Thymus (tissue), 11 donors: Measurements from ENCODE around the gene BTRC. TPM values are rescaled to one million over a fixed set of nuclear protein-coding genes. Genes with fewer than 3 reads are reported as not detected.

ENCODE experiments used
- DNase-seq, 9 donors: peaks; one replicate each; pipeline ENCODE4 v3.0.0-alpha.2; 2013; ENCODE audit warnings: low spot score in 9 of 9, low read depth in 6 of 9, missing footprints in 1 of 9
- H3K27ac ChIP-seq, 2 donors: one replicate each; pipeline ENCODE4 v1.5.1; 2013; ENCODE audit warnings: control low read depth in 1 of 2, low read depth in 1 of 2, low read length in 1 of 2, mild to moderate bottlenecking in 1 of 2, moderate library complexity in 1 of 2
- H3K27me3 ChIP-seq, 2 donors: one replicate each; pipeline ENCODE4 v1.5.1; 2013; ENCODE audit warnings: low read length in 1 of 2; ENCODE audit not compliant: control insufficient read depth in 2 of 2, insufficient read depth in 1 of 2
- H3K36me3 ChIP-seq, 2 donors: one replicate each; pipeline ENCODE4 v1.5.1; 2013; ENCODE audit warnings: low read length in 1 of 2, mild to moderate bottlenecking in 1 of 2, moderate library complexity in 1 of 2; ENCODE audit not compliant: control insufficient read depth in 2 of 2, insufficient read depth in 2 of 2
- H3K4me1 ChIP-seq, 2 donors: one replicate each; pipeline ENCODE4 v1.5.1; 2013; ENCODE audit warnings: low read length in 2 of 2; ENCODE audit not compliant: control insufficient read depth in 2 of 2, insufficient read depth in 2 of 2
- H3K4me3 ChIP-seq, 2 donors: one replicate each; pipeline ENCODE4 v1.5.1; 2013; ENCODE audit warnings: low read length in 2 of 2, control low read depth in 1 of 2, mild to moderate bottlenecking in 1 of 2
- H3K9me3 ChIP-seq, 2 donors: one replicate each; pipeline ENCODE4 v1.5.1; 2013; ENCODE audit warnings: low read length in 1 of 2, mild to moderate bottlenecking in 1 of 2; ENCODE audit not compliant: control insufficient read depth in 2 of 2, insufficient read depth in 1 of 2
- WGBS: extraction: QIAGEN DNeasy Blood & Tissue Kit; methylation state at CpG from one replicate; pipeline ENCODE4 v1.1.7; 2013; 5-methylcytosine and 5-hydroxymethylcytosine counted together
- polyA plus RNA-seq: library from polyadenylated mRNA; stranded (reverse); fragments of 200-250 nt; gene quantifications from one replicate; pipeline ENCODE4 v1.2.3, GENCODE V29; 2013
- total RNA-seq: library from RNA; stranded (reverse); fragments of 120-200 nt; gene quantifications from one replicate; pipeline ENCODE4 v1.2.4, GENCODE V29; 2013
- donor health status: healthy.

BTRC gene
- total and polyA plus RNA-seq, 2 donors, result 5.0 to 5.3 TPM

DNA sequence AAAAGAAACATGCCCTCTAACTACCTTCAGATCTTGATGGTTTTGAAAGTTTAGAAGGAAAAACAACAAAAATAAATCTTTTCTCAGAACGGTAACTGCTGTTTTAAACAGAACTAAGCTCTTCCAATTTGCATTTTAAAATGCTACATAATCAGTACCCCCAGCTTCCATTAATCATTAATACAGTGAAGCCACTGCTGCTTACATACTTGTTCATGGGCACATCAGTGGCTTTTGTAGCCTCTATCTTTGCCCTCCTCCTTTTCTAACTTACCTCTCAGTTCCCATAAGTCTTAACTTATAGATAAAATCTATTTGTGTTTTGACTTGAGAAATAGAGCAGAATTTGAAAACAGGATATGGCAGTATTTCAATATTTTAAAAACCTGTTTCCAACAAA lies 125.0 kb downstream of the BTRC start:
- no peaks in the 10 kb centered on the region for H3K36me3 ChIP-seq
- H3K4me1 ChIP-seq, result no peaks in the 10 kb centered on the region
- no peaks in the 10 kb centered on the region for H3K9me3 ChIP-seq
- H3K27me3 ChIP-seq, result no peaks in the 10 kb centered on the region
- H3K4me3 ChIP-seq, result no peak overlapping the region
- DNase-seq, result no peak
- H3K27ac ChIP-seq, result no peak overlapping the region
- 95% methylated on average over 1 of the region's 1 CpG for WGBS

DNA sequence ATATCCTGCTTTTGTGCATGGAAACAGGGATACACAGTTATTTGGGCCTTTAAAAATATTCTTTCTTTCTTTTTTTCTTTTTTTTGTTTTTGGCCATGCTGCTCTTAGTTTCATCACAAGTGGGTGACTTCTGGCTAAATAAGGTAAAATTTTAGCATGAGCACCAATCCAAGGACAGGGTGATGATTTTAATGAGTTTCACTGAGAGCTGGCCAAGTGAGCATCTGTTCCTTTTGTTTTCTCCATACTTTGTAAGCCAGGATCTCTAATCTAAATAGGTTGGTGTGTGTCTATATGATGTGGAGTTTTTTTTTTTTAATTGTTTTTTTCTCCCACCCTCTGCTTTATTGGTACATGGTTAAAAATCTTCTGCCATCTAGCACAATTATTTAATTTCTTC lies 127.3 kb downstream of the BTRC start:
- Histone ChIP-seq H3K9me3 (no peaks in the 10 kb centered on the region), H3K27me3 (no peaks in the 10 kb centered on the region), H3K4me1 (no peaks in the 10 kb centered on the region), H3K36me3 (no peaks in the 10 kb centered on the region), H3K27ac (no peak overlapping the region), H3K4me3 (no peak overlapping the region)
- DNase-seq, result no peak

DNA sequence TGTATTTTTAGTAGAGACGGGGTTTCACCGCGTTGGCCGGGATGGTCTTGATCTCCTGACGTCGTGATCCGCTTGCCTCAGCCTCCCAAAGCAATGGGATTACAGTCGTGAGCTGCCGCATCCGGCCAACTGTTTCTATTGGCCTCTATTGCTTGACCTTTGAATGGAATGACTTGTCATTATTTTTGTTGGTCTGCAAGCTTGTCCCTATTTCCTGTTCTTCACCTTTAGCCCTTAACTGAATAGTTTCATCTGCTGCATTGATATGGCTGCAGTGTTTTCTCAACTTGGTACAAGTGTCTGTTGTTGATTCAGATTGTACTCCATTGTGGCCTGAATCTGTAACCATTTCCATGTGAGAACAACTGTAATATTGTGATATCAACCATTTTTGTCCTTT lies 128.6 kb downstream of the BTRC start:
- no peaks in the 10 kb centered on the region for H3K27me3 ChIP-seq
- DNase-seq, result no peak
- H3K9me3 ChIP-seq, result no peaks in the 10 kb centered on the region
- H3K27ac ChIP-seq, result no peak overlapping the region
- H3K4me1 ChIP-seq, result no peaks in the 10 kb centered on the region
- no peaks in the 10 kb centered on the region for H3K36me3 ChIP-seq
- no peak overlapping the region for H3K4me3 ChIP-seq
- over 99% methylated on average over 10 of the region's 10 CpGs for WGBS

DNA sequence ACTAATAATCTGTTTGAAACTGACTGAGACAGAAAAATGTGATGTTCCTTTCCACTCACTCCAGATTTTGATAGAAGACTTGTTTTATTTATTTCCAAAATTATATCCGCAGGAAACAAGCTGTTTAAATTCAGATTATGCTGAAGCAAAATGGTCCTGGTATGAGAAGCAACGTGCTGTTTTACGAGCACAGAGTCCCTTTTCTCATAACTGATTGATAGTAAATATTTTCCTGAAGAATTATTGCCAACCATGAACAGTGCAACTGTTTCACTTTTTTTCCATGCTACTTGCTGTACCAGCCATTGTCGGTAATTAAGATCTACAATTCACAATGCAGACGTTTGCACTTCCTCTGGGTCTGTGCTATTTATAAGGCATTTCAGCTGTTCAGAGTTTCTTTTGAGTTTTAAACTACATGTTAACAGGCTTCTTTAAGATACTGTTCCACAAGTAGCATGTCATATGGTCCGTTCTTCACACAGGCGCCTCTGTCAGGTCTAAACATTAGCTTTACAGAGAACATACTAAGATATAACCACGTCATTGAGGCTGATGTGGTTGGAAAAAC lies 130.3 kb downstream of the BTRC start:
- 98% methylated on average over 8 of the region's 8 CpGs for WGBS
- Histone ChIP-seq H3K27me3 (no peaks in the 10 kb centered on the region), H3K27ac (no peak overlapping the region), H3K4me3 (no peak overlapping the region), H3K9me3 (no peaks in the 10 kb centered on the region), H3K36me3 (no peaks in the 10 kb centered on the region), H3K4me1 (no peaks in the 10 kb centered on the region)
- no peak for DNase-seq

DNA sequence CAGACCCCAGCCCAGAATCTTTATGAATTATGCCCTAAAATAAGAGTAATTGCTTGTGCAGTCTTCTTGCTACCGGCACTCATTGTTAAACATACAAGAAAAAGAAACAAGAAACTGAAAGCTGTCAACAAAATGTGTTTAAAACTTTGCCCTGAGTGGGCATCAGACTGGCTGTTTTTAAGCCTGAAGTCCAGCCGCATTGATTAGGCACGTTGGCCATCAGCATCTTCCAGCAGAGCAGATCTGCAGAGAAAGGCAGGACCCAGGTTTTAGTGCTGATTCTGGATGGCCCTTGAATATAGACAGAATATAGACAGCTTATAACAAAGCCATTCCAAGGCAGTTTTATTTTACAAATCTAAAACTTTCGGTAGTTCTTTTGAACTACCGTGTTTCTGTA lies 131.2 kb downstream of the BTRC start:
- no peaks in the 10 kb centered on the region for H3K27me3 ChIP-seq
- DNase-seq, result no peak
- 99% methylated on average over 5 of the region's 5 CpGs for WGBS
- H3K4me1 ChIP-seq, result no peaks in the 10 kb centered on the region
- H3K36me3 ChIP-seq, result no peaks in the 10 kb centered on the region
- H3K4me3 ChIP-seq, result no peak overlapping the region
- no peaks in the 10 kb centered on the region for H3K9me3 ChIP-seq
- H3K27ac ChIP-seq, result no peak overlapping the region

DNA sequence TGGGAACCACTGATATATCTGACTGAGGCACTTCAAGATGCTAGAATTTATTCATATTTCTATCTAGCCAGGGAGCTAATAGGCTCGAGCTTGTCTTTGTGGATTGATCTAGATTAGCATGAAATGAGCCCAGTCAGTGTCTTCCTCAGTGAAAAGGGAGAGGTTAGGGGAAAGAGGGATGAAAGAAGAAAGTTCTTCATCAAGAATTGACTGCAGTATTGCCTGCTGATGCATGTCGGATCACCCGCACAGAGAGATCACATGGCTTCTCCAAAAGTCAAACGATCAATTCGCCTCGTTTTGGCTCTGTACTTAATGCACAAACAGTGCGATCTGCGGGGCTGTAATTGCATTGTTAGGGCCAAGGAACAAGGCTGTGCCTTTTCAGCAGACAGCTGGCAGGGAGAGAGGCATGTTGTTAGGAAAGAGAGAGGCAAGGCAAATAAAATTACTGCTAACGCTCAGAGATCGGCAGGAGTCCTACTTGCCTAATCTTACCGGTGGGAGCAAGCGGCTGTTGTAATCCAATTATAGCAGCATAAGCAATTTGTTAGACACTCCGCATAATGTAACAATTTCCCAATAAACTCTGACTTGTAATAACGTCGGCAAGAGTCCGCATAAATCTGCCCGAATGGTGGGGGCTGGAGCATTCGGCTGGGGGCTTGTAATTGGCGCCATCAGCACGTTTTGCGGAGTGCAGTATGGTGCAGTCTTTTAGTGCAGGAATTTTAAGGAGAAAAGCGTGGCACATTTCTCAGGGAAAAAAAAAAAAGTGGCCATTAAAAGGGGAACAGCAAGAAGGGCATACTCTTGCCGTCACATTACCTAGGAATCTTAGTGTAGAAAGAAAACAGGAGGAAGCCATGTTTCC lies 132.0 kb downstream of the BTRC start:
- Histone ChIP-seq H3K4me1 (no peaks in the 10 kb centered on the region), H3K9me3 (no peaks in the 10 kb centered on the region), H3K36me3 (no peaks in the 10 kb centered on the region), H3K27me3 (no peaks in the 10 kb centered on the region), H3K4me3 (no peak overlapping the region), H3K27ac (no peak overlapping the region)
- WGBS, result 88% methylated on average over 23 of the region's 23 CpGs
- DNase-seq, result no peak

DNA sequence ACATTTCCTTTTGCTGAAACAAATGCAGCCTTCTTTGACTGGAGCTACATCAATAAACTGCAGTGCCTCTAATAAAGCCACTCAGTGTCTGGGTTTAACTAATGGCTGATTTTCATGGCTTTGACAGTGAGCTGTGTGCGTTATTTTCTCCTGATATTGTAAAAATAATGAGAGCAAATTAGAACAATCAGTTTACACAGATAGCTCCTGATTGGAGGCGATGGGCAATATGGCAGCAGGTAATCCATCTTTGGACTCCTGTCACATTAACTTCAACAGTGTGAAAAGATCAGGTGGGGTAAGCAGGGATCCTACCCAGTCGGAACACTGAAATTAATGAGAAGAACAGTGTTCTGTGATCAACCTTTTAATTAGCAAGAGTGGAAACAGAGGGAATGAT lies 133.4 kb downstream of the BTRC start:
- Histone ChIP-seq H3K4me3 (no peak overlapping the region), H3K27ac (no peak overlapping the region), H3K36me3 (no peaks in the 10 kb centered on the region), H3K27me3 (no peaks in the 10 kb centered on the region), H3K4me1 (no peaks in the 10 kb centered on the region), H3K9me3 (no peaks in the 10 kb centered on the region)
- no peak for DNase-seq
- WGBS, result 97% methylated on average over 3 of the region's 3 CpGs

DNA sequence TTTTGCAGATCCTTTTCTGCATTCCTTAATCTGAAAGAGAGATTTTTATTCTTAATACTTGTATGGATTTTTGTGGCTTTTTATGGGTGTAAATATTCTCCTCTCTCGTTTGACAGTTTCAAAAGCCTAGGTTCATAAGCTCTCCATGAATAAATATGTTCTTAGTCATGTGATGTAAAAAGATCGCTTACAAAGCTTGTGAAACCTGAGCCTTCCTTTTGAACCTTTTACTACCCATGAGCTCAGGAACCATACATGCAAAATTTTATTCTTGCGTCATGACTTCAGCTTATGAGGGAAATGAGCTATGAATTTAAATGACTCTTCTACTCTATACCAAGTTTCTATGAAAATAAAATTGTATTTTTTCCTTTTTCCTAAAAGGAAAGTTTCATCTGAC lies 135.4 kb downstream of the BTRC start:
- Histone ChIP-seq H3K4me3 (no peak overlapping the region), H3K9me3 (no peaks in the 10 kb centered on the region), H3K4me1 (no peaks in the 10 kb centered on the region), H3K27ac (no peak overlapping the region), H3K27me3 (no peaks in the 10 kb centered on the region), H3K36me3 (no peaks in the 10 kb centered on the region)
- DNase-seq, result no peak
- WGBS, result 96% methylated on average over 3 of the region's 3 CpGs

DNA sequence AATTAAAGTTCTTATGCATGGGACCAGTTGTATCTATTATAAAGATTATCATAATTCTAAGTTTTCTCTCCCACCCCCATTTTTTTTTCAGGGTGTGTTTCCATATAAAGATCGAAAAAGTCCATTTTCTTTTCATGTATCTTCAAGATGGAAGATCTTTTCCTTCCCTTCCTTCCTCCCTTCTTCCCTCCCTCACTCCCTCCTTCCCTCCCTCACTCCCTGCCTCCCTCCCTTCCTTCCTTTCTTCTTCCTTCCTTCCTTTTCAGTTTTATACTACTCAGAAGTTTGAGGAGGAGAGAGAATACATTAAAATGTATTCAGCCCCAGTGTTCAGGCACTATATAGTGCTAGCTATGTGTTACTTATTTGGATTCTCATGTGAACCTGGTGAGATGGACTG lies 136.1 kb downstream of the BTRC start:
- no peaks in the 10 kb centered on the region for H3K36me3 ChIP-seq
- no peak for DNase-seq
- WGBS, result 98% methylated on average over 1 of the region's 1 CpG

More for the DNA sequence above, 136.1 kb downstream of the BTRC start:
- no peak overlapping the region for H3K4me3 ChIP-seq
- H3K9me3 ChIP-seq, result no peaks in the 10 kb centered on the region
- no peaks in the 10 kb centered on the region for H3K27me3 ChIP-seq
- H3K27ac ChIP-seq, result no peak overlapping the region
- H3K4me1 ChIP-seq, result no peaks in the 10 kb centered on the region
